ENCODE data around the gene RIMS4.

- TF ChIP-seq CTCF (IDR thresholded peaks at IDR 0.05) (no peak), EP300 (IDR thresholded peaks at IDR 0.05) (no peak), POLR2A (IDR thresholded peaks at IDR 0.05) (no peak)
Observed at GRCh38 chr20:44772636-44773035, 37.7 kb downstream of the RIMS4 start.

Measured in ovary (tissue), 3 donors.